Superior temporal gyrus (tissue), 1 donor: ENCODE results near the gene SLC66A1.
A peak's percentile ranks its signal among the peaks of the same experiment; 100 is the strongest.

Experiments used
- DNase-seq: peaks from one replicate; pipeline ENCODE4 v3.0.0-alpha.2; 2016; ENCODE audit errors: extremely low spot score

Gene SLC66A1

GRCh38 chr1:19360843-19361610, 48.9 kb downstream of the SLC66A1 start:
- DNase-seq, result no peak

- DNase-seq, result no peak
These were observed 49.6 kb downstream of the SLC66A1 start for GRCh38 chr1:19361611-19362147.

GRCh38 chr1:19363536-19364152, 51.5 kb downstream of the SLC66A1 start:
- DNase-seq, result no peak

GRCh38 chr1:19365721-19366120, 53.6 kb downstream of the SLC66A1 start:
- no peak for DNase-seq

- peak; percentile 58 for DNase-seq
These were observed 54.7 kb downstream of the SLC66A1 start for GRCh38 chr1:19366599-19367536.

GRCh38 chr1:19367584-19368041, 55.5 kb downstream of the SLC66A1 start:
- no peak for DNase-seq

GRCh38 chr1:19368050-19368449, 55.9 kb downstream of the SLC66A1 start:
- DNase-seq, result no peak

GRCh38 chr1:19368964-19369363, 56.8 kb downstream of the SLC66A1 start:
- no peak for DNase-seq

GRCh38 chr1:19369396-19370090, 57.4 kb downstream of the SLC66A1 start:
- DNase-seq, result no peak

- no peak for DNase-seq
These were observed 58.5 kb downstream of the SLC66A1 start for GRCh38 chr1:19370453-19371170.

- DNase-seq, result no peak
These were observed 59.4 kb downstream of the SLC66A1 start for GRCh38 chr1:19371226-19372135.

GRCh38 chr1:19372136-19372514, 60.0 kb downstream of the SLC66A1 start:
- no peak for DNase-seq

GRCh38 chr1:19372602-19373001, 60.5 kb downstream of the SLC66A1 start:
- DNase-seq, result no peak

GRCh38 chr1:19373211-19374082, 61.3 kb downstream of the SLC66A1 start:
- DNase-seq, result no peak

- no peak for DNase-seq
These were observed 62.1 kb downstream of the SLC66A1 start for GRCh38 chr1:19374083-19374801.

GRCh38 chr1:19374926-19375325, 62.8 kb downstream of the SLC66A1 start:
- DNase-seq, result no peak

GRCh38 chr1:19375631-19376400, 63.7 kb downstream of the SLC66A1 start:
- no peak for DNase-seq
